Activated T-helper 1 cell treated with anti-CD3 and anti-CD28 coated beads, Interleukin-12 subunit alpha, Interleukin-12 subunit beta, Interleukin-2, Interleukin-4 antibody, amounts not matched to agents 30 ng/mL and 10 ng/mL and 1 ng/mL, durations not matched to agents 14 hours and 24 hours and 36 hours (primary cell): ENCODE results near the gene CERS1. TPM values are rescaled to one million over a fixed set of nuclear protein-coding genes. Genes with fewer than 3 reads are reported as not detected.
"Not testable (repeated sequence)": the region's sequence is repeated elsewhere in the genome, so short reads cannot be mapped to it uniquely, and the experiment has no call there.

Source experiments
- DNase-seq: peaks from one replicate; pipeline ENCODE4 v3.0.0; 2021; ENCODE audit warnings: low spot score
- H3K27ac Mint-ChIP-seq: one replicate; pipeline ENCODE4 v1.8.0; 2021; ENCODE audit warnings: mild to moderate bottlenecking, mixed read lengths
- H3K27me3 Mint-ChIP-seq: one replicate; pipeline ENCODE4 v1.8.0; 2022; ENCODE audit warnings: mild to moderate bottlenecking, moderate library complexity, mixed read lengths; ENCODE audit not compliant: insufficient read depth
- H3K36me3 Mint-ChIP-seq: one replicate; pipeline ENCODE4 v1.8.0; 2021; ENCODE audit warnings: low read depth, mixed read lengths
- H3K4me1 Mint-ChIP-seq: one replicate; pipeline ENCODE4 v1.8.0; 2021; ENCODE audit warnings: low read depth, mixed read lengths
- H3K4me3 Mint-ChIP-seq: one replicate; pipeline ENCODE4 v1.8.0; 2021; ENCODE audit warnings: mild to moderate bottlenecking, moderate library complexity, mixed read lengths
- H3K9me3 Mint-ChIP-seq: one replicate; pipeline ENCODE4 v1.8.0; 2021; ENCODE audit warnings: mixed read lengths
- intact Hi-C: fragments of 100-400 bp; cut with micrococcal nuclease; formaldehyde crosslinking; loops from one replicate; pipeline ENCODE4 v1.15.1; 2024
- total RNA-seq: library from RNA; stranded (reverse); gene quantifications from 2 replicates; pipeline ENCODE4 v1.2.3, GENCODE V29; 2022

The CERS1 gene
- total RNA-seq, 1 donor from 2014 or later: not detected

DNA sequence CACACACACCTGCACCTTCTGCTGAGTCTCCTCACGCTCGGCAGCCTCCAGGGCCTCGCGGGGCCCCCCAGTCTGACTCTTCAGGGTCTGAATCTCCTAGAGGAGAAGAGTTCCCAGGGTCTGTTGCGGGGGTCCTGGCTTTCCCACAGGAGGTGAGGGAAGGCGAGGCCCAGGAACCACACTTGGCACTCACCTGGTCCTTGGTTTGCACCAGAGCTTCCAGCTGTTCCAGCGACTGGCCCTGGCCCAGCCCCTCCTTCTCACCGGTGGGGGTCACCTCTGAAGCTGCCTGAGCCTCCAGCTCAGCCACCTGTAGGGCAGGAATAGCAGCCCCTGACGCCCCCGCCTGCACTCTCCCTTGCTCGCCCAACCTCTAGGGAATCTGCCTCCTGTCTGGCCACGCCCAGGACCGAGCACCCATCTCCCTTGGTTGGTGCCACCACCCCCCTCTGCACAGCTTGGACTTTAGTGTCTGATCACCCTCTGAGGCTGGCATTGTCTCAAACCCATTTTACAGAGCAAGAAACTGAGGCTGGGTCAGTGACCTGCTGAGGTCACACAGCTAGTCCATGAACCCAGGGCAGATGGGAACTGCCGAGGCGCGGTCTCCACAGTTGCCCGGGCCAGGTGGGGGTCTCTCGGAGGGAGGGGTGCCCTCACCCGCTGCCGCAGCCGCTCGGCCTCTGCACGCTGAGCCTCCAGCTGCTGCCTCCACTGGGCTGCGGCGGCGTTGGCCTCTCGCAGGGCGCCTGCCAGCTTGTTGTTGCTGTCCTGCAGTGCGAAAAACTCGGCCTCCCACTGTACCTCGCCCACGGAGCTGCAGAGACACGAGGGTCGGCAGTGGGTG, 35.6 kb upstream of the CERS1 start:
- peaks cover 5% of the 10 kb centered on the region for H3K4me1 Mint-ChIP-seq
- no peak for DNase-seq
- intact Hi-C loops: loop anchor here (1.0 kb wide), 6 partner anchors 10 to 295 kb away; partner anchors contain the start of genes COPE, DDX49, HOMER3 and SLC25A42
- H3K4me3 Mint-ChIP-seq: no peak overlapping the region
- no peaks in the 10 kb centered on the region for H3K9me3 Mint-ChIP-seq
- H3K27ac Mint-ChIP-seq: no peak overlapping the region
- H3K27me3 Mint-ChIP-seq: peaks cover 8% of the 10 kb centered on the region
- H3K36me3 Mint-ChIP-seq: peaks cover 7% of the 10 kb centered on the region

DNA sequence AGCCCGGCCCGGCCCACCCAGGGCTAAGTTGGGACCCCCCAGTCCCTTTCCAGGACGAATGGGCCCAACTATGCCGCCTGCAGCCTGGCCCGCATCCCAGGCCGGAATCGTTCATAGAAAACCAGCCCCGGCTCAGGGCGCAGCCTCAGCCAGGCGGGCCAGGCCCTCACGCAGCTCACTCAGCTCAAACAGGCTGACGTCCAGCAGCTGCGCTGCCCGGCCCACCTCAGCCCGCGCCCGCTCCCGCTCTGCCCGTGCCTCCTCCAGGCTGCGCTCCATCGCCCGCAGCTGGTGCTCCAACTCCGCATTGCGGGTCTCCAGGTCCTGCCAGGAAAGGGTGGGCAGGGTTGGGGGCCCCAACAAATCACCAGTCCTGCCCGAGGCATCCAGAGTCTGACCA, 33.4 kb upstream of the CERS1 start:
- no peak for DNase-seq
- intact Hi-C loops: no loop called here
- Mint-ChIP-seq H3K4me1 (peaks cover 5% of the 10 kb centered on the region), H3K36me3 (peaks cover 19% of the 10 kb centered on the region), H3K9me3 (no peaks in the 10 kb centered on the region), H3K4me3 (no peak overlapping the region), H3K27ac (no peak overlapping the region), H3K27me3 (peaks cover 8% of the 10 kb centered on the region)

DNA sequence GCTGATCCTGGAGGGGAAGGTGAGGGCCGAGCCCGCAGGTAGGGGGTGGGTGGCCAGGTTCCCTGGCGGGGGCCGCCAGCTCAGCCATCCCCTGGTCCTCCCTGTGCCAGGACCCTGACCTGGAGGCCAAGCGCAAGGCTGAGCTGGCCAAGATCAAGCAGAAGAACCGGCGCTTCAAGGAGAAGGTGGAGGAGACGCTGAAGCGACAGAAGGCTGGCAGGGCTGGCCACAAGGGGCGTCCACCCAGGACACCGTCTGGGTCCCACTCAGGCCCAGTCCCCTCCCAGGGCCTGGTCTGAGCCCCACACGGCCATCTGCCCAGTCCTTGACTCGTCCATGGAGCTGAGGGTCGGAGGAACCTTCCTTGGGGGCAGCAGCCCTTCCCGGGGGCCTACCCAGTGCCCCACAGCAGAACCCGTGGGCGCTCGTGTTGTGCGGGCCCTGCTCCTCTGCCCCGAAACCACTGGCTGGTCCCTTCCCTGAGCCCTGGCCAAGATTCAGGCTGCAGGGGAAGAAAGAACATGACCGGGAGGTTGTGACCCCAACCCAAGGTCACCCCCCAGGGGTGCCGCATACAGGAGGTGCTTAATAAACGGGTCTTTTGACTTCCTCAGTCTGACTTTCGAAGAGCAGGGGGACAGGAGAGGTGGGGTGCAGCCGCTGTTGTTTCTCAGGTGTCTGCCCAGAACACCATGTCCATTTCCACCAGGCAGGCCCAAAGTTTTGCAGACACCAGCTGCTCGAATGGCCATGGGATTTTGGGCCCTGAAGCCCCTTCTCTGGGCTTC, 32.3 kb upstream of the CERS1 start:
- H3K27me3 Mint-ChIP-seq: peaks cover 2% of the 10 kb centered on the region
- peaks cover 24% of the 10 kb centered on the region for H3K36me3 Mint-ChIP-seq
- DNase-seq: no peak
- no peaks in the 10 kb centered on the region for H3K9me3 Mint-ChIP-seq
- H3K4me1 Mint-ChIP-seq: peaks cover 5% of the 10 kb centered on the region
- no peak overlapping the region for H3K27ac Mint-ChIP-seq
- H3K4me3 Mint-ChIP-seq: no peak overlapping the region
- intact Hi-C loops: no loop called here

DNA sequence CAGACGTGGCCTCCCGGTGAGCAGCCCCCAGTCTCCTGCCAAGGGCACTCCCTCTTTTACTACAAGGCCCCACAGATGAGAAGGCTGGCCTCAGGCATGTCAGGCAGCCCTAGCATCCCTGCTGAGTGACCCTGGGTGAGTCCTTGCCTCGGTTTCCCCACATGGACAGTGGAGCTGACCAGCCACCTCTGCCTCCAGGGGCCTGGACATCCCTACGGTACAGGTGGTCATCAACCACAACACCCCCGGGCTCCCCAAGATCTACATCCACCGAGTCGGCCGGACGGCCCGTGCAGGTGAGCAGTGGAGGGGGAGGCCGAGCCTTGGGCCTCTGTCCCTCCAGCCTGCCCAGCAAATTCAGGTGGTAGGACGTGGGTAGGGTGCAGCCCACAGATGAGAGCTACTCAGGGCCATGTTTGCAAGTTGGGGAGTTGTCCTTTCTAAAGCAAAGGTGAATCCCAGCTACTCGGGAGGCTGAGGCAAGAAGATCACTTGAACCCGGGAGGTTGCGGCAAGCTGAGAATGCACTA, 28.8 kb upstream of the CERS1 start:
- Mint-ChIP-seq H3K9me3 (no peaks in the 10 kb centered on the region), H3K36me3 (peaks cover 36% of the 10 kb centered on the region), H3K27me3 (no peaks in the 10 kb centered on the region), H3K4me1 (peaks cover 9% of the 10 kb centered on the region), H3K4me3 (peak overlapping the region; percentile 33), H3K27ac (no peak overlapping the region)
- no peak for DNase-seq
- intact Hi-C loops: no loop called here

DNA sequence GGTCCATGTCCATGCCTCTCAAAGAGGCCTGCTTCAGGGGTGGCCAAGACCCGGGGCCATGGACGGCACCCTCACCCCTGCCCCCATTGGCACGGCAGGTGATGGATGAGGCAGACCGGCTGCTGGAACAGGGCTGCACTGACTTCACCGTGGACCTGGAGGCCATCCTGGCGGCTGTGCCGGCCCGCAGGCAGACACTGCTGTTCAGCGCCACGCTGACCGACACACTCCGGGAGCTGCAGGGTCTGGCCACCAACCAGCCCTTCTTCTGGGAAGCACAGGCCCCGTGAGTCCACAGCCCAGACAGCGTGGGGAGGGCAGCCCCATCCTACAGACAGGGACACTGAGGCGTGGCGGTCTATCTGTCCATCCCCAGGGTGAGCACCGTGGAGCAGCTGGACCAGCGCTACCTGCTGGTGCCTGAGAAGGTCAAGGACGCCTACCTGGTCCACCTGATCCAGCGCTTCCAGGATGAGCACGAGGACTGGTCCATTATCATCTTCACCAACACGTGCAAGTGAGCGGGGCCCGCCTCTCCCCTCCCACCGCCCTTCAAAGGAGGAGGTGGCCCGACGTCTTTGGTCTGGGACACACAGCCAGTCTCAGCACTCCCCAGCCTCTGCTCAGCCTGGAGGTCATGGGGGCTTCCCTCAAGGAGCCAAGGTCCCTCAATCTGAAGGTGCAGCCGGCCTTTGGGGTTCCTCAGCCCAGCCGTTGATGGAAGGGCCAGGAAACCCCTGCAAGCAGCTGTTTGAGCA, 26.4 kb upstream of the CERS1 start:
- Mint-ChIP-seq H3K4me1 (peaks cover 14% of the 10 kb centered on the region), H3K4me3 (no peak overlapping the region), H3K27ac (no peak overlapping the region), H3K9me3 (no peaks in the 10 kb centered on the region), H3K27me3 (no peaks in the 10 kb centered on the region), H3K36me3 (peaks cover 35% of the 10 kb centered on the region)
- no peak for DNase-seq
- intact Hi-C loops: no loop called here

DNA sequence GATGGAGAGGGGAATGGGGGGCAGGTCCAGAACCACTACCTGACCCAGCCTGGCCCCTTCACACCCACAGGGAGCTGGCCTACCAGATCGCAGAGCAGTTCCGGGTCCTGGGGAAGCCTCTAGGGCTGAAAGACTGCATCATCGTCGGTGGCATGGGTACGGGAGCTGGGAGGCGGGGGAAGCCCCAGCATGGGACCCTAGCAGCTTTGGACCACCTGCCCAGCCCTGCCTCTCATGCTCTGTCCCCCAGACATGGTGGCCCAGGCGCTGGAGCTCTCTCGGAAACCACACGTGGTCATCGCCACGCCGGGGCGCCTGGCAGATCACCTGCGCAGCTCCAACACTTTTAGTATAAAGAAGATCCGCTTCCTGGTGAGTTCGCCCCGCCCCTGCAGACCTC, 25.6 kb upstream of the CERS1 start:
- no peak for DNase-seq
- peaks cover 33% of the 10 kb centered on the region for H3K36me3 Mint-ChIP-seq
- no peaks in the 10 kb centered on the region for H3K9me3 Mint-ChIP-seq
- no peaks in the 10 kb centered on the region for H3K27me3 Mint-ChIP-seq
- H3K4me1 Mint-ChIP-seq: peaks cover 21% of the 10 kb centered on the region
- no peak overlapping the region for H3K27ac Mint-ChIP-seq
- peak overlapping the region; percentile 94 for H3K4me3 Mint-ChIP-seq
- intact Hi-C loops: no loop called here

DNA sequence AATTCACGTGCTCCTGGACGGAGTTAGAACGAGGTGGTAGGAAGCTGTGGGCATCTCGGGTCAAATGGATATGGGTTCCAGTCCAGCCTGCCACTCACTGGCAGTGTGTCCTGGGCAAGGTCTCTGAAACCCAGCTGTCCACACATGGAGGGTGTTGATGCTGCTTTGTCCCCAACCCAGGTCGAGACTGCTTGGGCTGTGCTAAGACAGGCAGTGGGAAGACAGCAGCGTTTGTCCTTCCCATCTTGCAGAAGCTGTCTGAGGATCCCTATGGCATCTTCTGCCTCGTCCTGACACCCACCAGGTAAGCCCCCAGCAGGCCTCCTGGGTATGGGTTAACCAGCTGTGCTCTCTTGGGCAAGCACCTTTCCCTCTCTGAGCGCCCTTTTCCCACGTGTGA, 24.4 kb upstream of the CERS1 start:
- Mint-ChIP-seq H3K4me1 (peaks cover 21% of the 10 kb centered on the region), H3K4me3 (peak overlapping the region; percentile 94), H3K36me3 (peaks cover 31% of the 10 kb centered on the region), H3K9me3 (no peaks in the 10 kb centered on the region), H3K27me3 (no peaks in the 10 kb centered on the region), H3K27ac (peak overlapping the region; percentile 84)
- intact Hi-C loops: no loop called here
- no peak for DNase-seq

DNA sequence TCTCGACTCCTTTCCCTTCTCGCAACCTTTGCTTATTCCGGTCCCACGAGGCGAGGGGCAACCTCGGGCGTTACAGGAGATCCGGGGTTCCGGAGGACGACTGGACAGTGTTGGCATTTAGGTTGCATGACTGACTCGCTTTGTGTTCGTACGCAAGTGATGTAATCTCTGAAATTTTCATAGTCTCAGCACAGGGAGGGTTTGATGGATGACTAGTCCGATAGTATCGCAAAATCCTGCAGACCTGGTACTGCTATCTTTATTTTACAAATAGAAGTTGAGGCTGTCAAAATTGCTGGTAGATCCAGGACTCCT, 23.9 kb upstream of the CERS1 start:
- Mint-ChIP-seq H3K27ac (peak overlapping the region; percentile 84), H3K4me3 (peak overlapping the region; percentile 94), H3K27me3 (no peaks in the 10 kb centered on the region), H3K4me1 (peaks cover 21% of the 10 kb centered on the region), H3K9me3 (no peaks in the 10 kb centered on the region), H3K36me3 (peaks cover 32% of the 10 kb centered on the region)
- no peak for DNase-seq
- intact Hi-C loops: loop anchor here (1.0 to 5.0 kb wide), 15 partner anchors 12 to 988 kb away; partner anchors contain the start of genes ARMC6, BORCS8, CCDC124 and ELL

DNA sequence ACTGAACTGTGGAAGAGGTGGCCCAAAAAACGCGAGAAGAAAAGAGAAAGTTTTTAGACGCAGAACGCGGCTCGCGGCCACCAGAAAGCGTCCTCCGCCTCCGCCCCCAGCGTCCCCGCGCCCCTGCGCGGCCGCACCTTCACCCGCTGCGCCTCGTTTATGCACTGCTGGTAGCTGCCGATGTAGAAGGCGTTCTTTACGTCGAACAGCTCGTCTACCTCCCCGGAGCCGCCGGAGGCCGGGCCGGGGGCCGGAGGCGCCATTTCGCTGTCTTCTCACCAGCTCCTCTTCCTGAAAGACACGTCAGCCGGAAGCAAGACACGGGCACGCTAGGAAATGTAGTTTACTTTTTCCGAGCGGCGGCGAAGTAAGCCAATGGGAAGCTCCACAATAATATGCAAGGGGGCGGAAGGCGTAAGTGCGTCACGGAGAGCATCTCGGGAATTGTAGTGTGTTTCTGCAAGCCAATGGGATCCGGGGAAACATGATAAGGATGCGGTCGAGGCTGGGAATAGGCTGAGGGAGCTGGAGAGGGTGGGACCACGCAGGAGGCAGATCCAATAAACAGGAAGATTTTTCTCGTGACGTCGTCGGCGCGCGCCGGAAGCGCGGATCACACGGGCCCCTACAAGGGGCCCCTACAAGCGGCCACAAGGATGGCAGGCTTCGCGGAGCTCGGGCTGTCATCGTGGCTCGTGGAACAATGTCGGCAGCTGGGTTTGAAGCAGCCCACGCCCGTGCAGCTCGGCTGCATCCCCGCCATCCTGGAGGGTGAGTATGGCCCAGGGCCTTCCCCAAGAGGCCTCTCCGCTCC, 23.3 kb upstream of the CERS1 start, which contains the start of the genes COPE and DDX49:
Gene COPE, minus strand, starts transcription at position 302 of the 814 bp plus-strand sequence. Its CDS starts 39 bp downstream, at position 263.
Gene DDX49, plus strand, starts transcription at position 630 of the 814 bp plus-strand sequence. Its CDS starts 27 bp downstream, at position 657.
- H3K36me3 Mint-ChIP-seq: peaks cover 28% of the 10 kb centered on the region
- H3K4me1 Mint-ChIP-seq: peaks cover 21% of the 10 kb centered on the region
- H3K27me3 Mint-ChIP-seq: no peaks in the 10 kb centered on the region
- DNase-seq: peak; percentile 97
- intact Hi-C loops: loop anchor here (1.0 to 5.0 kb wide), 15 partner anchors 13 to 987 kb away; partner anchors contain the start of genes ARMC6, BORCS8, CCDC124 and ELL
- peak within 1 kb of the TSS; percentile 84 for H3K27ac Mint-ChIP-seq
- peak within 1 kb of the TSS; percentile 94 for H3K4me3 Mint-ChIP-seq
- no peaks in the 10 kb centered on the region for H3K9me3 Mint-ChIP-seq

DNA sequence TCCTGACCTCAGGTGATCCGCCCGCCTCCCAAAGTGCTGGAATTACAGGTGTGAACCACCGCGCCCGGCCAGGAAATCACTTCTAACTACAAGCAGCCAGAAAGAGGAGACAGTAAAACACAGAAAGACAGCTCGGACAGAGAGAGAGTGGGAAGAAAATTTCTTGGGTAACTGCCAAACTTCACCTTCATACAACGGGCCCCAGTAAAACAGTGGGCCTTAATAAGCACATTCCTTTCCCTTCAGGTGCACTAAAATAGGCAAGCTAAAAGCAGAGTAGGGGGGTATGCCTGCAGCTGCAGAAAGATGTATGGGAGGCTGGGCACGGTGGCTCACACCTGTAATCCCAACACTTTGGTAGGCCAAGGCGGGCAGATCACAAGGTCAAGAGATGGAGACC, 21.6 kb upstream of the CERS1 start:
- DNase-seq, H3K9me3 Mint-ChIP-seq, H3K27me3 Mint-ChIP-seq, H3K27ac Mint-ChIP-seq: not testable (repeated sequence)
- H3K36me3 Mint-ChIP-seq: peaks cover 30% of the 10 kb centered on the region
- H3K4me1 Mint-ChIP-seq: peaks cover 21% of the 10 kb centered on the region
- peak overlapping the region; percentile 94 for H3K4me3 Mint-ChIP-seq
- intact Hi-C loops: loop anchor here (5.0 kb wide), 2 partner anchors 635 to 985 kb away; partner anchors contain the start of genes CCDC124 and JUND

DNA sequence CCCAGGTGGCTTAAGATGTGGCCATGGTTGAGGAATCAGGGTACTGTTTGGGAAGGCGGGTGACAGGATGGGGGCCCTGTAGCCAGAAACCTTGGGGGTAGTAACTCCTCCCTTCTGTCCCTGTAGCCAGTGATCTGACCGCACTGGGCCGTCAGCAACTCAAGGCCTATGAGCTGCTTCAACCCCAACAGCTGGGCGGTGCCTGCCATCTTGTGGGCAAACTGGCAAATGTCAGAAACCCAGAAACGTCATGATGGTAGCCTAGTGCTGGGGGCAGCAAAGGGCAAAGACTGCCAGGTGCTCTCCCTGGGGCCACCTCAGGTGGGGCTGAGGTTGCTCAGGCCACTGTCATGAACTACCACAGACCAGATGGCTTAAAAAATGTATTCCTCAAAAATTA, 19.7 kb upstream of the CERS1 start:
- Mint-ChIP-seq H3K27ac (peak overlapping the region; percentile 44), H3K36me3 (peaks cover 26% of the 10 kb centered on the region), H3K27me3 (no peaks in the 10 kb centered on the region), H3K4me1 (peaks cover 20% of the 10 kb centered on the region), H3K4me3 (peak overlapping the region; percentile 45), H3K9me3 (no peaks in the 10 kb centered on the region)
- no peak for DNase-seq
- intact Hi-C loops: loop anchor here (5.0 kb wide), 2 partner anchors 633 to 983 kb away; partner anchors contain the start of genes CCDC124 and JUND
